SKM-1 treated with dmso at 0.1 percent for 144 hours (cell line): ENCODE results near the gene EMC8.

Experiments used
- DNase-seq: peaks from one replicate; lab custom pipeline; 2025; ENCODE audit not compliant: unreplicated experiment; lab: John Stamatoyannopoulos, UW

Gene EMC8

DNA sequence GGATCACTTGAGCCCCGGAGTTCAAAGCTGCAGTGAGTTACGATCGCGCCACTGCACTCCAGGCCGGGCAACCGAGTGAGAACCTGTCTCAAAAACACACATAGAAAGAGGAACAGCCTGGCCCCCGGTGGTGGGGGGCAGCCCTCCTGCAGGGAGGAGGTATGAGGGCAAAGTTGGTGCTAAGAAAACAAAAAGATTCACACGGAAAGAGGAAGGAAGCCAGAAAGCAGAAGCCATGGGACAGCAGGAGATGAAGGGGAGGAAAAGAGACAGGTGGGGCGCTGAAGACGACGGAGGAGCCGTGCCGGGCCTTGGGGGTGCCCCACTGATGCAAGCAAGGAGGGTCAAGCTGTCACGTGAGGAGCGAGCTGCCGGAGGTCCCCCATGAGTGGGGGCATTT lies 40.2 kb downstream of the EMC8 start:
- peak; percentile 95 for DNase-seq

GRCh38 chr16:85757341-85757822 lies 42.0 kb downstream of the EMC8 start:
- no peak for DNase-seq

DNA sequence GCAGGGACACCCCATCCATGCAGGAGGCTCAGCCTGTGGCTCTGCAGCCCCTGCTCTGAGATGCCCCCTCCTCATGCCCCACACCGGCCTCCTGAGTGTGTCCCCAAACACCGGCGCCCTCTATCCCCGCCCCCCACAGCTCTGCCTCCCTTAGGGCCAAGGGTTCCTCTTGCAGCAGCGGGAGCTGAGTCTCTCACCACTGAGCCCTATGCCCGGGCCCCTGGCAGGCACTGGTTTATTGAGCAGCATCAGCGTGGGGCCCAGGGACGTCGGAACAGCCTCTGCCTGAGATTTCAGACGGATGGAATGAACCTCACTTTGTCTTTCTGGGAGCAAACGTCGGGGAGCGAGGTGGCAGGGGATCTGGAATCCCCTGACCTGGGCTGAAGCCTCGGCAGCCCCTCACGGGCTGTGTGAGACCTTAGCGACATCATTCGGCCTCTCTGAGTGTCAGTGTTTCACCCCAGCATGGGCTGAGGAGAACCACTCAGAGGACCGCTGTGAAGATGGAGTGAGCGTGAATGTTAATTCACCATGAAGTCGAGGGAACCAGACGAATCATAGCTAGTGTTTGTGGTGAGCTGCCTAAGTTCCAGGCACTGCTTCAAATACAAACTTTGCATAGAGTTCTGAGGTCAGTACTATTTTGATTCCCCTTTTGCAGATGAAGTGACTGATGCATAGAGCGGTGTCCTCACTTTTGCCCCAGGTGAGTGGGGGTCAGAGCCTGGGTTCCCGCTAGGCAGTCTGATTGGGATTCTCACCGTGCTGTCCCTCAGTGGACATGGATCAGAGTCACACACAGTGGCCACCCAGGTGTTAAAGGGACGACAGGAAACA lies 43.2 kb downstream of the EMC8 start:
- peak; percentile 1 for DNase-seq

GRCh38 chr16:85754413-85754812 lies 44.9 kb downstream of the EMC8 start:
- DNase-seq = no peak

DNA sequence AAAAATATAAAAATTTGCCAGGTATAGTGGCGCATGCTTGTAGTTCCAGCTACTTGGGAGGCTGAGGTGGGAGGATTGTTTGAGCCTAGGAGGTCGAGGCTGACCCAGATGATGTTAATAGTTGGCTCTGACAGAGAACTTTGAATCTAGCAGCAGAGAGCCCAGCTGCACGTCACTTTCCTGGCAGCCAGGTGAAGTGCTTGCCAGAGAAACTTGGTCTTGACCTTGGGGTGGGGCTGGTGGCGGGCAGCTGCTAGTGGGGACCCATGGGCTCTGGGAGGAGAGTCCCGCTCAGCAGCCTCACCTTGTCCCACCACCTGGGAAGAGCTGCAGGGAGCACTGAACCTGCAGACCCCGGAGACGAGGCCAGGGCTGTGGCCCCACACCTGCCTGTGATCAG lies 45.4 kb downstream of the EMC8 start:
- DNase-seq = no peak

- no peak for DNase-seq
Observed at GRCh38 chr16:85753559-85753958, 45.8 kb downstream of the EMC8 start.

DNA sequence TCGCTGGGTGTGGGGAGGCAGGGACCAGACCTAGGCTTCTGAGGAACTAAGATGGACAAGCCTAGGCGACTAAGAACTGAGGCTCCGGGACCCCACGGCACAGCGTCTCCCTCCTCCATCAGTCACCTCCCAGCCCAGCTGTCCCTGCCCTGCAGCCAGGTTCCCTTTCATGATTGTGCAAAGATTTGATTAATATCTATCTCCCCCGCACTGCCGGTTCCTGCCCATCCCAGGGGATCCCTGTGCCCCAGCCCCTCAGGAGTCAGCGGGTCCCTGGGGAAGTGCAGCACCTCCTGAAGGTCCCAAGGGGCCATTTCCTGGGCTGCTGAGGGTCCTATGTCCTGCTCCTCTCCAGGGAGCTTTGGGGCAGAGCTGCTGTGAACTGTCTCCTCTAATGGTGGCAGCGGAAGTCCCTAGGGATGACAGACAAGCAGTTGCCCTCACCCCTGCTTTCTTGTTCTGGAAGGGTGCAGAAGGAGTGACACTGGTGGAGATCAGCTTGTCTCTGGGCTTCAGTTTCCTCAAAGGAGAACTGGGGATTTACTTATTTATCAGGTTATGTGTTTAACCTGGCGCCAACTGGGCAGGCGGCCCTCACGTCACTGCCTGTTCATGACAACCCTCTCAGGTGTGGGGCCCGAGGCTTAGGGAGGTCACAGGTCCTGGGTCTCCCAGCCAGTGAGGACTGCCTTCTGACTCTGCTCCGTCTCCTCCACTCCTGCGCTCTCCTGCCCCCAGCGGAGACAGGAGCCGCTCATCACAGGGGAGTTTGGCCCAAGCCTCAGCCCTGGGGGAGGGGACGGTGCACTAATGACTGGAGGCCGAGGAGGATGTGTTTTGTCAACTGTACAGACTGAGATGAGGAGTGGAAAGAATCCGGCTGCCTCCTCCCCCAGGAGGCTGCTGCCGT lies 46.6 kb downstream of the EMC8 start:
- DNase-seq = no peak

DNA sequence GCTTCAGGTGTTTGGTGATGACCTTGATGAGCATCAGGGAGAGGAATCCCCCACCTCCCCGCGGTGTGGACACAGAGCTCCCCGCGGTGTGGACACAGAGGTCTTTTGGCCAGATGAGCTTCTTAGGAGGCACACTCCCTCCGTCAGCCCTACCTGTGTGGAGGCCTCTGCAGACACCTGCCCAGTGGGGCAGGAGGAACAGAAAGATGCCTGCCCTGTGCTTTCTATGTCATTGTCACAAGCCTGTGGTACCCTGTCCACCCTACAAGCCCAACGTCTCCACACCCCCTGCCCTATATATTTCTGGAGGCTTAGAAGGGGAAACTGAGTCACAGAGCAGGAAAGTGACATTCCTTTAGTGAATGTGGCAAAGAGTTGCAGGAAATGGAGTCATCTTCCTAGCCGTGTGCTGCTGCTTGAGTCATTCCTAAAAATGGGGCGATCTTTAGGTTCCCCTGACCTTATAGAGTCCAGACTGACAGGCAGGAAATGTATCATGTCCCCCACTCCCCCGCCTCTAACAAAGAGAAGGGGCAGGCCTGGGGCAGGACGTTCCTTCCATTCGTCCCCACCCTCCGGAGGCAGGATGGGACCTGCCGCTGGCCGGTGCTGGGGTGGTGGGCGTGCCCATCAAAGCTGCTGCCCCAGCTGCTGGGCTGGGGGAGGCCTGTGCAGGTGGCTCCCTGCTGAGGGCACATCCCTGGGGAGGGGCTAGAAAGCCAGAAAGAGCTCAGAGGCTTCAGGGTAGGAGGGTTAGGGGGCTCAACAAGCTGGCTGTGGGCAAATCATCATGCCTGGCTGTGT lies 47.4 kb downstream of the EMC8 start:
- DNase-seq = no peak

GRCh38 chr16:85750827-85751697 lies 48.3 kb downstream of the EMC8 start, which contains the start of gene C16orf74:
C16orf74 (minus strand) TSS chr16:85751096; CDS start chr16:85735217, 15,879 bp downstream.
- DNase-seq = no peak

GRCh38 chr16:85750146-85750826 lies 49.1 kb downstream of the EMC8 start:
- DNase-seq = no peak

GRCh38 chr16:85749771-85750145 lies 49.6 kb downstream of the EMC8 start:
- no peak for DNase-seq

GRCh38 chr16:85746460-85747215 lies 52.7 kb downstream of the EMC8 start:
- DNase-seq = no peak

DNA sequence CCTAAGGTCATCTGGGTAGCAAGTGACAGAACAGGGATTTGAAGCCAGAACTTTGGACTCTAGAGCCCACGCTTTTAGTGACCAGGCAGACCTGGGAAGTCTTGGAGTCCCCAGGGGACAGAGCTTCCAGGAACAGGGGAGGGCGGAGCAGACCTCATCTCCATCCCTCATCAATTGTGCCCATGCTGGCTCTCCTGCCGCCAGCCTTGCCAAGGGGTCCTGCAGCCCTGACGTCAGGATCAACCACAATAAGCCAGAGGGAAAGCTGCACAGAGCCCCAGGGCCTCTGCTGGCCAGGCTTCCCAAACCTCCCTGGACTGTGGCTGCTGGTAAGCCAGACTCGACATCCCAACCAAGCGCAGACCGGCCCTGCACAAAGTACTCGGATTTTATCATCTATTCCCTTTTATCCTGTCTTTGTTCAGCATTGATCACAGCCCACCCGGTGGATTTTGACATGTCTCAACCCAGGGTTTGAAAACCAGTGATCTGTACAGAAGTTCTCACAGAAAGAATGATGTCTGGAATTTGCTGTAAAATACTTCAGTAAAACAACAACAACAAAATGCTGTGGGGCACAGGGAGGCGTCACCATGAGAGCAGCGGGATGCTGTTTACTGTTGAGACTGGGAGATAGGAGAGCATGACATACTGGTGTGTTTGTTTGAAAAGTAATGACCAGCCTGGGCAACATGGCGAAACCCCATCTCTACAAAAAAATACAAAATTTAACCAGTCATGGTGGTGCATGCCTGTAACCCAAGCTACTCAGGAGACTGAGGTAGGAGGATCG lies 60.2 kb downstream of the EMC8 start:
- no peak for DNase-seq

DNA sequence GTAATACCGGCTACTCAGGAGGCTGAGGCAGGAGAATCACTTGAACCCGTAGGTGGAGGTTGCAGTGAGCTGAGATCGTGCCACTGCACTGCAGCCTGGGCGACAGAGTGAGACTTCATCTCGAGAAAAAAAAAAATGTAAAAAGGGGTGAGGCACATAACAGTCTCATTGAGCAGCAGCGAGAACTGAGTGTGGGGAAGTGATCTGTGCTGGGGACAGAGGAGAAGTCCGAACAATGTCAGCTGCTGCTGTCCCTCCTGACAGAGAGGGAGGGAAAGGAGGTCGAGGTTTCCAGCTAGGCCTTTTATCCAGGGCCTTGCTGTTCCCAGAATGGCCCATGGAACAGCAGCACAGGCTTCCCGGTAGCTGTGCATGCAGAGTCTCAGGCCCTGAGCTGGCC lies 62.4 kb downstream of the EMC8 start:
- no peak for DNase-seq

- DNase-seq = no peak
Observed at GRCh38 chr16:85735946-85736345, 63.4 kb downstream of the EMC8 start.

DNA sequence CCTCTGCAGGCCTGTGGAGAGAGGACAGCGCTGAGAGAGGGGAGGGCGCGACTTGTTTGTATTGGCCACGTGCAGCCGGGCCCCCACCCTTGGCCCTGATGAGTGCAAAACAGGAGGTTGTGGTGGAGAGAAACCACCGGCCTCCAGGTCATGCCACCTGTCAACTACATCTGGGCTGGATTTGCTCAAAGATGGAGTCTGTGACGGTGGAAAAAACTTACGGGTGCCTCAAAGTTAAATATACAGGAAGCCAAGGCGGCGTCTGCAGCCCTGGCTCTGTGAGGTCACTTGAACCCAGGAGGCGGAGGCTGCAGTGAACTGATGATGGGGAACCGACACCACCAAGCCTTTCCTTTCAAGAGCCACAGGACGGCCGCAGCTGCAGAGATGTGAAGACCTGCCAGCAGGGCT lies 64.1 kb downstream of the EMC8 start:
- no peak for DNase-seq

- DNase-seq = no peak
Observed at GRCh38 chr16:85734311-85735017, 64.9 kb downstream of the EMC8 start.
